ENCODE measurements around the gene NOX4.
"Not testable (repeated sequence)": the region's sequence is repeated elsewhere in the genome, so short reads cannot be mapped to it uniquely, and the experiment has no call there.

DNA sequence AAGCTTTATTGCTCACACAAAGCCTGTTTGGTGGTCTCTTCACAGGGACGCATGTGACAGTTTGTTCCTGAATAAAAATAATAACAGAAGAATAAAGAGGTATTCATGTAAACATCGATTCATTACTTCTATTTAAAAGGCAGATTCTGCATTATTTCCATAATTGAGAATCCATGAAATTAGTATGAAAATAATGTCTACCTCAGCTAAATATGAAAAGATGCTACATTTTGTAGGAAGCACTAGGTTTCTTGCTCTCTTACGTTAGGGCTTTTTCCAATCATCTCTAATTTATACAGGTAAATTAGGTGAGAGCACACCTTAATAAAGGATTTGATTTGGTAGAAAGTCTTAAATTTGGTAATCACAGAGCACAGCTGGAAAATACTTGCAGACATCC, 103.7 kb downstream of the NOX4 start:
- TF ChIP-seq, protein P1, sequence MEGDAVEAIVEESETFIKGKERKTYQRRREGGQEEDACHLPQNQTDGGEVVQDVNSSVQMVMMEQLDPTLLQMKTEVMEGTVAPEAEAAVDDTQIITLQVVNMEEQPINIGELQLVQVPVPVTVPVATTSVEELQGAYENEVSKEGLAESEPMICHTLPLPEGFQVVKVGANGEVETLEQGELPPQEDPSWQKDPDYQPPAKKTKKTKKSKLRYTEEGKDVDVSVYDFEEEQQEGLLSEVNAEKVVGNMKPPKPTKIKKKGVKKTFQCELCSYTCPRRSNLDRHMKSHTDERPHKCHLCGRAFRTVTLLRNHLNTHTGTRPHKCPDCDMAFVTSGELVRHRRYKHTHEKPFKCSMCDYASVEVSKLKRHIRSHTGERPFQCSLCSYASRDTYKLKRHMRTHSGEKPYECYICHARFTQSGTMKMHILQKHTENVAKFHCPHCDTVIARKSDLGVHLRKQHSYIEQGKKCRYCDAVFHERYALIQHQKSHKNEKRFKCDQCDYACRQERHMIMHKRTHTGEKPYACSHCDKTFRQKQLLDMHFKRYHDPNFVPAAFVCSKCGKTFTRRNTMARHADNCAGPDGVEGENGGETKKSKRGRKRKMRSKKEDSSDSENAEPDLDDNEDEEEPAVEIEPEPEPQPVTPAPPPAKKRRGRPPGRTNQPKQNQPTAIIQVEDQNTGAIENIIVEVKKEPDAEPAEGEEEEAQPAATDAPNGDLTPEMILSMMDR (conservative IDR thresholded peaks at IDR 0.05), result not testable (repeated sequence)
- TF ChIP-seq EZH2 (IDR thresholded peaks at IDR 0.05; ENCODE audit: low read depth), result not testable (repeated sequence)

Data from PC-9 (cell line).